GM12878 (cell line): ENCODE measurements around the gene MIEN1. TPM values are rescaled to one million over a fixed set of nuclear protein-coding genes. Genes with fewer than 3 reads are reported as not detected.
A peak's percentile ranks its signal among the peaks of the same experiment; 100 is the strongest.
"Not testable (repeated sequence)": the region's sequence is repeated elsewhere in the genome, so short reads cannot be mapped to it uniquely, and the experiment has no call there.

Experiments
- ATAC-seq: fragments of 200-7000 bp; cut with Tn5 transposase; 3 replicates; pipeline ENCODE4 v1.9.1; 2020; ENCODE audit warnings: mild to moderate bottlenecking, moderate library complexity
- BruUV-seq: library from RNA; stranded (reverse); fragments of 400-500 nt; replicated peaks from 2 replicates; lab custom pipeline; 2021; lab: Mats Ljungman, UMichigan
- CTCF ChIA-PET: fragments of 300-600 bp; sonication (Branson Sonifier 250); formaldehyde crosslinking; extraction: SDS; loops from one replicate; lab custom pipeline; 2021; ENCODE audit warnings: inconsistent platforms; lab: Yijun Ruan, JAX
- POLR2A ChIA-PET: fragments of 350-600 bp; formaldehyde crosslinking; extraction: SDS; loops from one replicate; lab custom pipeline; 2021; ENCODE audit warnings: inconsistent platforms; lab: Charles Lee
- RAD21 ChIA-PET: fragments of 300-600 bp; sonication (Branson Sonifier 250); formaldehyde crosslinking; loops from one replicate; lab custom pipeline; 2023; ENCODE audit warnings: antibody characterized with exemption; ENCODE audit not compliant: unreplicated experiment; lab: Charles Lee
- SMC1A ChIA-PET: fragments of 300-600 bp; sonication (Branson Sonifier 250); formaldehyde crosslinking; loops from one replicate; lab custom pipeline; 2023; ENCODE audit not compliant: unreplicated experiment, uncharacterized antibody; lab: Charles Lee
- DNase-seq: peaks from one replicate; pipeline ENCODE4 v3.0.0-alpha.2; 2011; ENCODE audit warnings: low read depth, low spot score
- FAIRE-seq: peaks from 3 replicates; lab custom pipeline; 2011; peaks lifted over from hg19 to GRCh38; lab: Jason Lieb, UNC
- H2AFZ ChIP-seq: 2 replicates; pipeline ENCODE4 v1.6.0; 2011; ENCODE audit warnings: low read depth, low read length, control low read depth; ENCODE audit not compliant: control insufficient read depth
- H3K27ac ChIP-seq: 2 replicates; pipeline ENCODE4 v1.5.1; 2011; ENCODE audit warnings: control low read depth; ENCODE audit not compliant: control insufficient read depth, insufficient read depth
- H3K27me3 ChIP-seq, 2 experiments: replicated peaks in 1 of 2; 2 replicates each; pipeline versions ENCODE4 v1.6.0 to v1.6.1; 2011; ENCODE audit warnings: low read length in 1 of 2; ENCODE audit not compliant: control insufficient read depth in 2 of 2, insufficient read depth in 2 of 2
- H3K36me3 ChIP-seq, 2 experiments: 2 replicates each; pipeline ENCODE4 v1.5.1; 2011; ENCODE audit warnings: low read length in 1 of 2; ENCODE audit not compliant: control insufficient read depth in 2 of 2, insufficient read depth in 2 of 2
- H3K4me1 ChIP-seq: 2 replicates; pipeline ENCODE4 v1.6.1; 2011; ENCODE audit warnings: mild to moderate bottlenecking, low read length, moderate library complexity, mixed read lengths; ENCODE audit not compliant: control insufficient read depth, insufficient read depth
- H3K4me2 ChIP-seq: 2 replicates; pipeline ENCODE4 v1.6.0; 2011; ENCODE audit warnings: control low read depth; ENCODE audit not compliant: control insufficient read depth, insufficient read depth
- H3K4me3 ChIP-seq: fragments of 200-600 bp; sonication (generic); 2 replicates; pipeline ENCODE4 v1.5.1; 2016
- H3K79me2 ChIP-seq: 2 replicates; pipeline ENCODE4 v1.6.0; 2011; ENCODE audit warnings: low read length; ENCODE audit not compliant: control insufficient read depth, insufficient read depth
- H3K9ac ChIP-seq: 2 replicates; pipeline ENCODE4 v1.8.0; 2011; ENCODE audit warnings: low read length, control low read depth, mixed read lengths; ENCODE audit not compliant: control insufficient read depth, insufficient read depth
- H3K9me3 ChIP-seq: replicated peaks from 3 replicates; pipeline ENCODE4 v1.5.1; 2011; ENCODE audit warnings: mild to moderate bottlenecking, low read length; ENCODE audit not compliant: control insufficient read depth, insufficient read depth
- H4K20me1 ChIP-seq: 2 replicates; pipeline ENCODE4 v1.6.0; 2011; ENCODE audit not compliant: control insufficient read depth, insufficient read depth
- LARP7 ChIP-seq: fragments of 450-650 bp; IDR thresholded peaks from 2 replicates; pipeline ENCODE4 v1.6.1; 2017; ENCODE audit warnings: mild to moderate bottlenecking
- POLR2AphosphoS5 ChIP-seq: IDR thresholded peaks from 2 replicates; pipeline ENCODE4 v1.6.1; 2011; ENCODE audit warnings: mild to moderate bottlenecking, low read length, inconsistent platforms
- WGBS: methylation state at CpG from one replicate; pipeline ENCODE4 v1.1.6; 2016; ENCODE audit warnings: low lambda C conversion rate; ENCODE audit not compliant: insufficient replicate concordance, insufficient coverage; ENCODE audit errors: missing lambda C conversion rate; 5-methylcytosine and 5-hydroxymethylcytosine counted together
- in situ Hi-C: fragments of 300-500 bp; cut with MboI; formaldehyde crosslinking; loops from 9 replicates; pipeline ENCODE4 v1.14.3; 2018; ENCODE audit warnings: mixed read lengths
- intact Hi-C: fragments of 100-400 bp; cut with micrococcal nuclease; formaldehyde crosslinking; loops from one replicate; pipeline ENCODE4 v1.14.2; 2022; ENCODE audit not compliant: unreplicated experiment
- polyA plus RNA-seq, 11 experiments: library from polyadenylated mRNA; depleted of rRNA in 4 of 11; unstranded in 6 of 11; stranded (reverse) in 5 of 11; fragments of >200 nt; fragmentation: Nextera tagmentation in 4 of 11; fragmentation: Illumina TruSeq in 1 of 11; extraction: Ambion mirVana in 4 of 11; extraction: Trizol in 1 of 11; gene quantifications; 1 replicate in 1 of 11; 2 replicates in 10 of 11; pipeline versions ENCODE4 v1.2.1 to v1.2.3, GENCODE V29; 2011 to 2016; ENCODE audit warnings: inconsistent platforms in 2 of 11, missing spikeins in 2 of 11, low read depth in 1 of 11
- total RNA-seq, 4 experiments: library from RNA; depleted of rRNA in 3 of 4; stranded (reverse); fragments of >200 nt in 3 of 4; fragmentation: Illumina TruSeq in 1 of 4; extraction: Trizol in 1 of 4; gene quantifications; 2 replicates each; pipeline versions ENCODE4 v1.2.1 to v1.2.3, GENCODE V29; 2013 to 2021

The MIEN1 gene
- total and polyA plus RNA-seq, 10 of the 15 experiments (the other 5 are each of a cell fraction or from before 2014, with no cell fraction given): 24.9 to 89.1 (median 47.7) TPM

- CTCF ChIA-PET: interaction anchor here (0.9 kb wide), 1 partner anchor 193 kb away, joined by 3 read pairs; no protein-coding TSS in a partner anchor
- POLR2A ChIA-PET: interaction anchor here (1.0 to 1.4 kb wide), 4 partner anchors 9 to 96 kb away, joined by 3 to 4 read pairs (median 4); no protein-coding TSS in a partner anchor
- no peak for DNase-seq
- in situ Hi-C loops: no loop called here
- no peak for FAIRE-seq
- Histone ChIP-seq H3K36me3 (peaks cover 19 to 56% of the 10 kb centered on the region in 2 experiments), H4K20me1 (no peaks in the 10 kb centered on the region; the same call in none of the 2 replicates), H3K4me3 (no peak overlapping the region), H3K79me2 (peaks cover 76% of the 10 kb centered on the region), H2AFZ (no peak overlapping the region), H3K9me3 (no peaks in the 10 kb centered on the region), H3K4me1 (peaks cover 55% of the 10 kb centered on the region), H3K27ac (no peak overlapping the region), H3K27me3 (no peaks in the 10 kb centered on the region), H3K9ac (no peak overlapping the region), H3K4me2 (no peak overlapping the region)
- RAD21 ChIA-PET: interaction anchor here (1.8 to 2.3 kb wide), 2 partner anchors 10 kb away, joined by 7 to 12 read pairs; no protein-coding TSS in a partner anchor
- ATAC-seq: no peak
- WGBS: 31% methylated on average over 3 of the region's 3 CpGs
- no TSS peak for BruUV-seq
- intact Hi-C loops: no loop called here
- TF ChIP-seq LARP7: no peak
- TF ChIP-seq POLR2AphosphoS5: 0 out of 2 replicates have a peak, but pooled peaks have one; percentile 13
- SMC1A ChIA-PET: interaction anchor here (1.0 to 1.6 kb wide), 4 partner anchors 9 to 96 kb away, joined by 4 to 7 read pairs (median 4); no protein-coding TSS in a partner anchor
These were observed 34.8 kb upstream of the MIEN1 start for GRCh38 chr17:39765175-39765574.

- H2AFZ ChIP-seq, intact Hi-C loops, DNase-seq, H3K4me2 ChIP-seq, FAIRE-seq, H3K27ac ChIP-seq, H3K4me3 ChIP-seq, H3K9me3 ChIP-seq, BruUV-seq, H3K27me3 ChIP-seq, ATAC-seq, H3K9ac ChIP-seq, in situ Hi-C loops, H4K20me1 ChIP-seq: not testable (repeated sequence)
- WGBS: 83% methylated on average over 3 of the region's 3 CpGs
- Histone ChIP-seq H3K36me3 (peaks cover 19 to 54% of the 10 kb centered on the region in 2 experiments), H3K4me1 (peaks cover 56% of the 10 kb centered on the region), H3K79me2 (peaks cover 74% of the 10 kb centered on the region)
- POLR2A ChIA-PET: interaction anchor here (0.6 to 1.4 kb wide), 5 partner anchors 8 to 97 kb away, joined by 3 to 4 read pairs (median 3); no protein-coding TSS in a partner anchor
- RAD21 ChIA-PET: interaction anchor here (1.1 to 2.3 kb wide), 3 partner anchors 9 to 101 kb away, joined by 3 to 12 read pairs (median 7); no protein-coding TSS in a partner anchor
- SMC1A ChIA-PET: interaction anchor here (1.3 to 1.8 kb wide), 3 partner anchors 8 to 28 kb away, joined by 4 to 7 read pairs (median 4); no protein-coding TSS in a partner anchor
- CTCF ChIA-PET: interaction anchor here (0.7 kb wide), 1 partner anchor 111 kb away, joined by 4 read pairs; no protein-coding TSS in a partner anchor
These were observed 33.8 kb upstream of the MIEN1 start for GRCh38 chr17:39764171-39764570.
